HCT116 (cell line): Measurements from ENCODE around the gene RHEX. TPM values are rescaled to one million over a fixed set of nuclear protein-coding genes. Genes with fewer than 3 reads are reported as not detected.

Experiments used
- ATAC-seq: fragments of 200-7000 bp; cut with Tn5 transposase; 2 replicates; pipeline ENCODE4 v1.9.1; 2020; ENCODE audit warnings: mild to moderate bottlenecking, moderate library complexity
- BruUV-seq: library from RNA; stranded (reverse); fragments of 400-500 nt; replicated peaks from 2 replicates; lab custom pipeline; 2021; lab: Mats Ljungman, UMichigan
- CTCF ChIA-PET: fragments of 300-600 bp; sonication (Branson Sonifier 250); formaldehyde crosslinking; loops from one replicate; lab custom pipeline; 2021; ENCODE audit warnings: antibody characterized with exemption; lab: Charles Lee
- POLR2A ChIA-PET: fragments of 300-600, 350-600 bp; sonication (Branson Sonifier 250); formaldehyde crosslinking; loops from one replicate; lab custom pipeline; 2021; ENCODE audit warnings: antibody characterized with exemption; lab: Charles Lee
- RAD21 ChIA-PET, 2 experiments: fragments of 300-600 bp; sonication (Branson Sonifier 250); formaldehyde crosslinking; loops; one replicate each; lab custom pipeline; 2023; ENCODE audit warnings: low total read pairs in 2 of 2; ENCODE audit not compliant: uncharacterized antibody in 2 of 2, unreplicated experiment in 2 of 2, low non-redundant PET in 1 of 2; lab: Charles Lee
- DNase-seq: peaks from one replicate; pipeline ENCODE4 v3.0.0-alpha.2; 2010; ENCODE audit warnings: low read depth, low spot score
- H2AFZ ChIP-seq: fragments of 200-600 bp; shearing (Covaris generic), sonication (generic); 2 replicates; pipeline ENCODE4 v1.6.1; 2017; ENCODE audit warnings: low read depth, mixed run types, mixed read lengths, antibody characterized with exemption, low read length; ENCODE audit not compliant: poor library complexity, severe bottlenecking
- H3K27ac ChIP-seq: 2 replicates; pipeline ENCODE4 v1.5.1; 2012; ENCODE audit warnings: low read depth, low read length
- H3K27me3 ChIP-seq: fragments of 200-600 bp; sonication (generic); 2 replicates; pipeline ENCODE4 v1.6.1; 2016; ENCODE audit warnings: mixed run types, low read length, mixed read lengths; ENCODE audit not compliant: insufficient read depth
- H3K36me3 ChIP-seq, 2 experiments: fragments of 200-500 bp in 1 of 2; fragments of 200-600 bp in 1 of 2; sonication (Bioruptor generic) in 1 of 2; sonication (generic) in 1 of 2; 2 replicates each; pipeline versions ENCODE4 v1.5.1 to v1.6.1; 2014 to 2016; ENCODE audit warnings: low read length in 2 of 2, inconsistent platforms in 1 of 2, mixed read lengths in 1 of 2, mixed run types in 1 of 2; ENCODE audit not compliant: insufficient read depth in 2 of 2, control insufficient read depth in 1 of 2
- H3K4me1 ChIP-seq, 2 experiments: fragments of 200-600 bp in 1 of 2; sonication (generic) in 1 of 2; 2 replicates each; pipeline versions ENCODE4 v1.5.1 to v1.6.1; 2012 to 2017; ENCODE audit warnings: low read length in 2 of 2, inconsistent platforms in 1 of 2, mild to moderate bottlenecking in 1 of 2, mixed read lengths in 1 of 2, mixed run types in 1 of 2, moderate library complexity in 1 of 2; ENCODE audit not compliant: insufficient read depth in 2 of 2, control insufficient read depth in 1 of 2
- H3K4me2 ChIP-seq: fragments of 200-600 bp; sonication (generic); 2 replicates; pipeline ENCODE4 v1.6.1; 2017; ENCODE audit warnings: mixed run types, low read length, mixed read lengths
- H3K4me3 ChIP-seq, 2 experiments: fragments of 200-600 bp in 1 of 2; sonication (generic) in 1 of 2; replicated peaks in 1 of 2; 2 replicates each; pipeline ENCODE4 v1.5.1; 2011 to 2016; ENCODE audit warnings: low read length in 2 of 2, control low read depth in 1 of 2, low read depth in 1 of 2, mild to moderate bottlenecking in 1 of 2, mixed read lengths in 1 of 2, mixed run types in 1 of 2
- H3K79me2 ChIP-seq: fragments of 200-600 bp; sonication (generic); 2 replicates; pipeline ENCODE4 v1.6.1; 2017; ENCODE audit warnings: mild to moderate bottlenecking, mixed run types, low read length, moderate library complexity, mixed read lengths; ENCODE audit not compliant: insufficient read depth
- H3K9ac ChIP-seq: fragments of 200-600 bp; sonication (generic); 2 replicates; pipeline ENCODE4 v1.6.1; 2016; ENCODE audit warnings: low read length, mixed read lengths
- H3K9me2 ChIP-seq: fragments of 200-600 bp; sonication (generic), shearing (Covaris generic); 2 replicates; pipeline ENCODE4 v1.6.1; 2017; ENCODE audit warnings: mixed run types, mild to moderate bottlenecking, moderate library complexity; ENCODE audit not compliant: insufficient read depth
- H3K9me3 ChIP-seq, 2 experiments: fragments of 200-500 bp in 1 of 2; fragments of 200-600 bp in 1 of 2; sonication (Bioruptor generic) in 1 of 2; sonication (generic) in 1 of 2; 2 replicates each; pipeline ENCODE4 v1.6.1; 2014 to 2017; ENCODE audit warnings: low read length in 2 of 2, mixed read lengths in 2 of 2, inconsistent platforms in 1 of 2, low read depth in 1 of 2, mild to moderate bottlenecking in 1 of 2, mixed run types in 1 of 2, moderate library complexity in 1 of 2; ENCODE audit not compliant: control insufficient read depth in 1 of 2, insufficient read depth in 1 of 2
- H4K20me1 ChIP-seq: fragments of 200-600 bp; sonication (generic), shearing (Covaris generic); 2 replicates; pipeline ENCODE4 v1.6.1; 2017; ENCODE audit warnings: mixed run types, mild to moderate bottlenecking, moderate library complexity; ENCODE audit not compliant: insufficient read depth
- EGR1 ChIP-seq: IDR thresholded peaks from 2 replicates; pipeline ENCODE4 v1.6.1; 2012; ENCODE audit warnings: low read depth
- ELF1 ChIP-seq: IDR thresholded peaks from 2 replicates; pipeline ENCODE4 v1.6.1; 2012; ENCODE audit warnings: low read depth, borderline replicate concordance
- intact Hi-C: fragments of 100-400 bp; cut with micrococcal nuclease; formaldehyde crosslinking; loops from 2 replicates; pipeline ENCODE4 v1.10.0; 2022
- total RNA-seq: library from RNA; stranded (reverse); gene quantifications from one replicate; pipeline ENCODE4 v1.2.1, GENCODE V29; 2021; ENCODE audit not compliant: unreplicated experiment
- TF ChIP-seq, protein P1 (sequence below): IDR thresholded peaks from 2 replicates; pipeline ENCODE4 v1.6.1; 2012
- TF ChIP-seq, protein P2 (sequence below): IDR thresholded peaks from 2 replicates; pipeline ENCODE4 v1.6.1; 2011; ENCODE audit warnings: mild to moderate bottlenecking, low read length, moderate library complexity; ENCODE audit not compliant: insufficient replicate concordance; ENCODE audit errors: extremely low read depth
- TF ChIP-seq, protein P3 (sequence below), 3 experiments: fragments of 200-600 bp in 1 of 3; sonication (generic) in 1 of 3; IDR thresholded peaks in 2 of 3; conservative IDR thresholded peaks in 1 of 3; 2 replicates each; pipeline ENCODE4 v1.5.1; 2012 to 2017; ENCODE audit warnings: low read depth in 2 of 3, low read length in 2 of 3, antibody characterized with exemption in 1 of 3, borderline replicate concordance in 1 of 3, control low read depth in 1 of 3, mild to moderate bottlenecking in 1 of 3, mixed read lengths in 1 of 3, mixed run types in 1 of 3, moderate library complexity in 1 of 3; ENCODE audit not compliant: insufficient read depth in 1 of 3

RHEX gene
- total RNA-seq, 1 experiment from 2014 or later, result not detected

DNA sequence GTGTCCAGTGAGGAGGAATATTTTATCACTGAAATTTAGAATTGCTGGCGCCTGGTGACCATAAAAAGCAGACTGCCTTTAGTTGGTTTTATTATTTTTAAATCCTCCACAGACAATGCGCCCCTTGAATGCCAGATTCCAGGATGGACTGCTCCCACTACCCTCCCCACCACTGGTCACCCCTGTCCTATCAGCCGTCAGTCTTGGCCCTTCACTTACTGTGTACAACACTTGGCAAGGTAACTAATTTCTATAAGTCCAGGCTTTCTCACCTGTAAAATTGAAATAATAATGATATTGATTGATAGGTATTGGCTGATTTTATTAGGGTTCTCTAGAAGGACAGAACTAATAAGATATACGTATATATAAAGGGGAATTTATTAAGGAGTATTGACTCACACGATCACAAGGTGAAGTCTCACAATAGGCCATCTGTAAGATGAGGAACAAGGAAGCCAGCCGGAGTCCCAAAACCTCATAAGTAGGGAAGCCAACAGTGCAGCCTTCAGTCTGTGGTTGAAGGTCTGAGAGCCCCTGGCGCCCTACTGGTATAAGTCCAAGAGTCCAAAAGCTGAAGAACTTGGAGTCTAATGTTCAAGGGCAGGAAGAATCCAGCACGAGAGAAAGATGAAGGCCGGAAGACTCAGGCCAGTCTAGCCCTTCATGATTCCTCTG, 17.8 kb downstream of the RHEX start (continued):
- TF ChIP-seq EGR1, result no peak
- TF ChIP-seq, protein P1, sequence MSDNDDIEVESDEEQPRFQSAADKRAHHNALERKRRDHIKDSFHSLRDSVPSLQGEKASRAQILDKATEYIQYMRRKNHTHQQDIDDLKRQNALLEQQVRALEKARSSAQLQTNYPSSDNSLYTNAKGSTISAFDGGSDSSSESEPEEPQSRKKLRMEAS, result no peak
- TF ChIP-seq, protein P2, sequence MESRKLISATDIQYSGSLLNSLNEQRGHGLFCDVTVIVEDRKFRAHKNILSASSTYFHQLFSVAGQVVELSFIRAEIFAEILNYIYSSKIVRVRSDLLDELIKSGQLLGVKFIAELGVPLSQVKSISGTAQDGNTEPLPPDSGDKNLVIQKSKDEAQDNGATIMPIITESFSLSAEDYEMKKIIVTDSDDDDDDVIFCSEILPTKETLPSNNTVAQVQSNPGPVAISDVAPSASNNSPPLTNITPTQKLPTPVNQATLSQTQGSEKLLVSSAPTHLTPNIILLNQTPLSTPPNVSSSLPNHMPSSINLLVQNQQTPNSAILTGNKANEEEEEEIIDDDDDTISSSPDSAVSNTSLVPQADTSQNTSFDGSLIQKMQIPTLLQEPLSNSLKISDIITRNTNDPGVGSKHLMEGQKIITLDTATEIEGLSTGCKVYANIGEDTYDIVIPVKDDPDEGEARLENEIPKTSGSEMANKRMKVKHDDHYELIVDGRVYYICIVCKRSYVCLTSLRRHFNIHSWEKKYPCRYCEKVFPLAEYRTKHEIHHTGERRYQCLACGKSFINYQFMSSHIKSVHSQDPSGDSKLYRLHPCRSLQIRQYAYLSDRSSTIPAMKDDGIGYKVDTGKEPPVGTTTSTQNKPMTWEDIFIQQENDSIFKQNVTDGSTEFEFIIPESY, result no peak

DNA sequence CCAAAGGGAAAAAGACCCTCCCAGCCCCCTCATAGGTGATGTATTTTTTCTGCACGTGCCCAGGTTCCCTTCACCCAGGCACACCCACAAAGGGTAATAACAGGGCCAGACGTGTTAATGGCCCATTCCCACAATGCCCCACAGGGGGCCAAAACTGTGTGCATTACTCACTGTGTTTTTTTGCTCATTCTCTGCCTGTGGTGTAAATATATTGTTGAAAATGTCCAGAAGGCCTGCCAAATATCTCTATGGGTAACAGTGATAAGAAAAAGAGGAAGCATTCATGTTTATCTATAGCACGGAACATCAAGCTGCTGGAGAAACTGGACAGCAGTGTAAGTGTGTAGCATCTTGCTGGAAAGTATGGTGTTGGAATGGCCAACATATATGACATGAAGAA, 21.9 kb downstream of the RHEX start:
- H3K9ac ChIP-seq, result no peak overlapping the region
- H3K9me3 ChIP-seq, result no peaks in the 10 kb centered on the region
- H3K27me3 ChIP-seq, result no peaks in the 10 kb centered on the region
- no peak overlapping the region for H3K27ac ChIP-seq
- ChIA-PET POLR2A (no interaction called here), RAD21 (no interaction called here), CTCF (no interaction called here)
- TF ChIP-seq, protein P2, result no peak
- no peak for TF ChIP-seq ELF1
- TF ChIP-seq, protein P3, sequence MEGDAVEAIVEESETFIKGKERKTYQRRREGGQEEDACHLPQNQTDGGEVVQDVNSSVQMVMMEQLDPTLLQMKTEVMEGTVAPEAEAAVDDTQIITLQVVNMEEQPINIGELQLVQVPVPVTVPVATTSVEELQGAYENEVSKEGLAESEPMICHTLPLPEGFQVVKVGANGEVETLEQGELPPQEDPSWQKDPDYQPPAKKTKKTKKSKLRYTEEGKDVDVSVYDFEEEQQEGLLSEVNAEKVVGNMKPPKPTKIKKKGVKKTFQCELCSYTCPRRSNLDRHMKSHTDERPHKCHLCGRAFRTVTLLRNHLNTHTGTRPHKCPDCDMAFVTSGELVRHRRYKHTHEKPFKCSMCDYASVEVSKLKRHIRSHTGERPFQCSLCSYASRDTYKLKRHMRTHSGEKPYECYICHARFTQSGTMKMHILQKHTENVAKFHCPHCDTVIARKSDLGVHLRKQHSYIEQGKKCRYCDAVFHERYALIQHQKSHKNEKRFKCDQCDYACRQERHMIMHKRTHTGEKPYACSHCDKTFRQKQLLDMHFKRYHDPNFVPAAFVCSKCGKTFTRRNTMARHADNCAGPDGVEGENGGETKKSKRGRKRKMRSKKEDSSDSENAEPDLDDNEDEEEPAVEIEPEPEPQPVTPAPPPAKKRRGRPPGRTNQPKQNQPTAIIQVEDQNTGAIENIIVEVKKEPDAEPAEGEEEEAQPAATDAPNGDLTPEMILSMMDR (IDR thresholded peaks at IDR 0.05 in 2 of 3, conservative IDR thresholded peaks at IDR 0.05 in 1 of 3; ENCODE audit: borderline replicate concordance in 1 of 3, insufficient read depth in 1 of 3, low read depth in 2 of 3, low read length in 2 of 3), result peak in 2 of 3 experiments; percentile 21 to 29; a peak in 3 of 6 replicates
- H3K4me2 ChIP-seq, result no peak overlapping the region
- DNase-seq, result no peak
- intact Hi-C loops, result no loop called here
- no TSS peak for BruUV-seq
- no peaks in the 10 kb centered on the region for H3K36me3 ChIP-seq
- H4K20me1 ChIP-seq, result no peaks in the 10 kb centered on the region
- H3K4me1 ChIP-seq, result peaks cover 0 to 4% of the 10 kb centered on the region in 2 experiments; a peak in 1 of 4 replicates
- no peak overlapping the region for H2AFZ ChIP-seq
- ATAC-seq, result peak; percentile 62; the same call in 1 of the 2 replicates
- no peak overlapping the region for H3K4me3 ChIP-seq
- no peaks in the 10 kb centered on the region for H3K79me2 ChIP-seq
- H3K9me2 ChIP-seq, result no peaks in the 10 kb centered on the region
